HG03460 (cell line): ENCODE measurements around the gene FAM78B.

ENCODE experiments used
- ATAC-seq: cut with Tn5 transposase; IDR thresholded peaks from one replicate; pipeline ENCODE4 v1.9.1; 2021; ENCODE audit not compliant: unreplicated experiment

FAM78B gene

DNA sequence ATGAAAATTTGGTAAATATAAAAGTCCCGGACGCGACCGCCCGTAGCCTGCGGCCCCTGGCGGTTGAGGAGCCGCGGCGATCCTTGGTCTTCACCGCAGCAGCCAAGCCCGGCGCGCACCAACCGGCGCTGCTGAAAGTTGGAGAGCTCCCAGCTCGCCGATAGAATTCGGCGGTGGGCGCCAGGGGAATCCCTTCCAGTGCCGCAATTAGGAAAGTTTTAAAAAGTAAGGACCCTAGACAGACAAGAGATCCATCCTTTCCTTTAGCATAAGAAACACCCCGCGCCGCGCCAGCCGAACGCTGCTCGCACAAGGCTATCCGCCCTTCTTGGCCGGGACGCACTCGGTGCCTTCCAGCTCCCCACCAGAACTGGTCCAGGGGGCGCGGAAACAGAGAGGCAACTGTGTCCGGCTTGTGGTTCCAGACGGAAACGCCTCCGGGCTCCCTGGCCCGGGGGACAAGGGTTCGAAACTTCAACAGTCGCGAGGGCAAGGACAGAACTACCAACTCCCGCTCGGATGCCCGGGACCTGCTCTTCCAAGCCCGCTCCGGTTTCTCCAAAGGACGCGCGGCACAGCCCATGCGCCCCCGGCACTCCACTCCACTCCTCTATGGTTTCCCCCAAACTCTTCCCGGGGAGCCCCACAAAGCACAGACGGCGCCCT, 1.7 kb downstream of the FAM78B start:
- no peak for ATAC-seq

DNA sequence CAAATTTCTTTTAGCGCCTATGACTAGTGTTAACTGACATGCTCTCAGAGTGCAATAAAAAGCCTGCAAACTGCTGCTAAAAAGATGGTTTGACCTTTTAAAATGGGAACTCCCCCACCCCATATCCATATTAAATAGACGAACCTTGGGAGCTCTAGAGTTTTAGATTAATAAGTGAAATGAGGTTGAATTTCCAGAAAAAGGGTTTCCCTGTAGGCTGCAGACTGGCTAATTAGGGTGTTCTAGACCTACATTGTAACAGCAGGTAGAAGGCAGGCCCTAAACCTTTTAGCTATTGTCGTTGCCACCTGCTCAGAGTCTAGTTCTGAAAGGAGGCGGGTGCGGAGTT, 2.2 kb downstream of the FAM78B start:
- no peak for ATAC-seq

DNA sequence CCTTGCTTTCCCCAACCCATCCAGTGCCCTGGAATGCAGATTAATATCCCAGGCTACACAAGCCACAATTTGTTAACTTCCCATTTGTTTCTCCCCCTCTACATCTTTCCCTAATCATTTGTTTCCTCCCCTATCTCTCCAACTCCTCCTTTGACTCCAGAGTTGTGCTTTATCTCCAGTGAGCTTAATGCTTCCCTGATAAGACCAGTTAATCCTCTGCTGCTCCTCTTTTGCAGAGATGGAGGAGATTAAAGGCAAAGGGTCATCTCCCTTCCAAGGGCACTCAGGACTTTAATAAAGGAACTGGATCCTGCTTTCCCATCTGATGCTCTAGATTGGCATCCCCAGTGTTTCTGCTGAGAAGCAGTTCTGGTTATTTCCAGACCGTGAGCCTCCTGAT, 7.1 kb downstream of the FAM78B start:
- no peak for ATAC-seq

DNA sequence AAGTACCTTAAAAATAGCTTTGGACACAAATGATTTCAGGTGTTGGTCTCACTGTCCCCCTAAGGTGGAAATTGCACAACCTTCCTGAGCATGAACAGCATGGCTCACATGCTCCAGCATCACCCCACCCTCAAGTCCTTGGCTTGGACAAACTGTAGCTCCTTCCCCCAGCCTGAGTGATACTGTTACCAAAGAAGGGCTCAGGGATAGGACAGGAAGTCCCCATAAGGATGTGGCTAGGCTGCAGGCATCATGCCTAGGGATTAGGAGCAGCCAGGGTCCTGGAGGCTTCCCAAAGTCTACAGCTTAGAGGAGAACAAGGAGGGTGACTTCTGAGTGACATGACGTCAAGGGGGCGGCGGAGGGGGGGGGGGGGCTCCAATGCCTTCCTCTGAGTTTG, 10.1 kb downstream of the FAM78B start:
- ATAC-seq, result no peak

DNA sequence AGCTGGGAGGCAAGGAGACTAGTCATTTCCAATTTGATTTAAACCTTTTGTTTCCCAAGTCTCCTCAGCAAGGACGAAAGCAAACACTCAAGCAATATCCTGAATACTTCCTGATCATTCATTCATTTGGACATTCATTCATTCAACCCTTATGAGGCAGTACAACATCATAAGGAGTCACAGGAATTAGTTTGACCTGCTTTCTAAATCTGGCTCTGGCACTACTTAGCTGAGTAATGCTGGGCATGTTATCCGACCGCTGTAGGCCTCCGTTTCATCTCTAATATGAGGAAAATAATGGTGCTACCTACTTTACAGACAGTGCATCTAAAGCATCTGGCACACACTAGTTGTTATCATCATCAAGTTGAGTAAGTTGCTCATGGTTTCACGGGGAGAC, 11.7 kb downstream of the FAM78B start:
- no peak for ATAC-seq

DNA sequence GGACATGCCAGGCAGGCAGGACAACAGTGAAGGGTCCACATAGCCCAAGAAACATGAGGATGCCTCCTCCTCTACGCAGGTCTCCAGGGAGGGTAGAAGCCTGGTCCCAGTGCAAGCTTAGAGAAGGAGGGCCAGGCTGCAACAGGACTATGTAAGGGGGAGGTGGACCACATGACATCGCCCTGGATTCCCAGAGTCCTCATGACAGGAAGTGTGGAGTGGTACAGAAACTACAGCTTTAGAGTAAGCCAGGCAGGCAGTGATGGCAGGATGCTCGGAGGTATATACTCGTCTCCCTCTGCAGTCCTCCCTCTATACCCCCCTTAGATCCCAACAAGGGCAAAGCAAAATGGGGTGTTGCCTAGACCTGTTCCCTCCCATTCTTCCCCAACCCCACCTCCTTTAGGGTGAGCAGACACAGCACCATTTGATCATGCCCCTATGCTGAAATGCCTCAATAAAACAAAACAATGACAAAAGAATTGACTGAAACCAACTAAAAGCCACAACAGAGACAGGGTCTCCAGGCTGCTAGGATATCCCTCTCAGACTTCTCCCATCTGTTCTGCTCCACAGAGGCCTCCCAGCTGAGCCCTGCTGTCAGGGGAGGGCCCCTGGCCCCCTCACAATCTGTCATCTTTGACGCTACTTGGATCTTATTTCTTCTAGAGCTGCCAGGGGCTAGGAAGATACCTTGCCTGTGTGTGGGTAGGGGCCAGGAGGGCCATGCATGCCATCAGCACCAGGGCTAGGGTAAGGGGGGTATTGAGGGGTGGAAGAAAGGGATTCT, 13.1 kb downstream of the FAM78B start:
- no peak for ATAC-seq

DNA sequence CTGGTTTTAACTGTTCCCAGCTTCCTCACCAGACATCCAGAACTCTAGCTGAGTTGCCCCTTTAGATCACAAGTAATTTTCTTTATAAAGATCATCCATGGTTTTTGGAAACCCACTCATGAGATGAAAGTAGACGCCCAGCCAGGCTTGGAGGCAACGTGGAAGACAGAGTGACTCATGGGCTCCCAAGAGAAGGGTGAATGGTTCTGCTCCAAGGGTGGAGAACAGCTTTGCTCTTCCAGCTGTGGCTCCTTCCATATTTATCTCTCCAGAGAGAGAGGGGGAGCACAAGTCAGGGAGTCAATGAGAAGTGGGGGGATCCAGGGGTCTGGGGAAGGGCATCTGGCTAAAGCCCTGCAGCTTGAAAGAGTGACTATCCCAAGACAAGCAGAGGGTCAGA, 13.8 kb downstream of the FAM78B start:
- ATAC-seq, result no peak

DNA sequence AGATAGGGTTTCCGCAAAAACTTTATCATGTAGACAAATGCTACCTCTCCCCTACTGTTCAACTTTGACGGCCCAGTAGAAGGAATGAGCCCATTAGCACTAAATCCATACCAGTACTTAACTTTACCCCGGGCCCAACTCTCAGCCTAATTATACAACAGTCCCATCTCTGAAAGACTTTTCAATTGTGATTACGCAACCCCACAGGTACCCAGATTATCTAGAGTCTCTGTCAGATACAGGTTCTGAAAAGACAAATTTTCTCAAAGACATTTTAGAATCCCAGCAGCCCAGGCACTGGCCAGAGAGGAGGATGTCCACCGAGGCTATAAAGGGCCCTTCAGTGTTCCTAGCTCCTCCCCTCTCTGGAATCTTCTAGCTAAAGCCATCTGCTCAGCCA, 15.0 kb downstream of the FAM78B start:
- ATAC-seq, result no peak

DNA sequence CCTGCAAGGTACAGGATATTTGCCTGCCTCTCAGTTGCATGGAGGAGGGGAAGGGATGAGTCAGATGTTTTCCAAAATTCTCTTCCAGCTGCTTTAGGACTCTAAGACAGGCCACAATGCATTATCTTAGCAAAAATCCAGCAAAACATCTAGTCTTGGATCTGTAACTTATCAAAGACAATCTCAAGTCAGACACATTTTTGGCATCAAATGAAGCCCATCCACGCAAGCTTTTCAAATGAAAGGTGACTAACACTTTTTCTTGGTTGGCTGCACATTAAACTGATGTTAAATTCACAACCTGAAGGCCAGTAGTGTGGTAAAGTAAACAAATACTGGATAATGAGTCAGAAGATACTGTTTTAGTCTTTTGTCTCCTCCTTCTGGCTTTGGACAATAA, 21.3 kb downstream of the FAM78B start:
- ATAC-seq, result no peak

DNA sequence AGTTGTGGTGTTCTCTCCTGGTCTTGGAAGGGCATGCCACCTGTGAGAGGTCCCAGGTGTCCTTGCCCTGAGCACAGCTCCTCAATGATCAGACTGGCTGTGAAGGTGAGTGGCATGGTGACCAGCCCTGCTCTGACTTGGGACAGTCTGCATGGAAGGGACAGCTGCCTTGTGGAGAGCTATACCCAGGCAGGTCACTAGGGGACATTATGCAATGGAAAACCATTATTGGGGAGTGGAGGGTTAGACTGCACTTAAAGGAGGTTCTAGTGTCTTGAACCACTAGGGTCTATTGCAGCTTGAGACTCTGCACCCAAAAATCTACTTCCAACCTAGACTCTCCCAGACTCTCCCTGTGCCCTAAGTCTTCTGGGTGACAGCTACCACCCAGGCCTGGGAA, 24.8 kb downstream of the FAM78B start:
- no peak for ATAC-seq

DNA sequence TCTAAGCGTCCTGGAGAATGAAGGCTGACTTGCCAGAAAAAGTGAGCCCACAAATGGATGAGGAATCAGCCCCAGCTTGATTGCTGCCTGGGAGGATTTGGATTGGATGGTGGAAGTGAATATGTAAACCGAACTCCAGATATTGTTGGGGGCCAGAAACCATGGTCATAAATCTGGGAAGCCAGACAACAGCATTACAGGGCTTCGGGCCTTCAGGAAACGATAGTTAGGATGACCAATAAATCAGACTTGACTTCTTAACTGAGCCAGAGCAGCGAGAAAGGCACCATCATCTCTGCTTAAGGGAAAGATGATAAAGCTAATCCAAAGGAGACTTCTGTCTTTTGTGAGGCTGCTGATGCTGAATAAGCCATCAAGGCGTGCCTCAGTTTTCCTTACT, 26.6 kb downstream of the FAM78B start:
- ATAC-seq, result no peak

DNA sequence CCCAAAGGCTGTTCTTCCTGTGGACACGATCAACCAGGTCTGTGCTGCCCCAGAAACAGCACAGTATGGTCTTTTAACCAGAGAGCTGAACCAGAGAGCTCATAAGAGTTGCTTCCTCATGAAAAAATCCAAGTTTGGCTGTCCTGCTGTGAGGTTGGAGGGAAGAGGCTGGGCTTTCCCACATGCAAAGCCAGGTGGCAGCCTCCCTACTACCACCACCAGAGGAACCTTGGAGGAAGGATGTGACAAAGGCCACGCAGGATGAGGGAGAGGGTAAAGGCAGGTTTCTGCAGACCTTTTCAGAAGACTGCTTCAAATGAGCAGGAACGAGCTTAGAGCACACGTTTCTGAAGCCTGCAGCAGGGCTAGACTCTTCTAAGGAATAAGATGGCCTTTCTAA, 27.1 kb downstream of the FAM78B start:
- no peak for ATAC-seq

DNA sequence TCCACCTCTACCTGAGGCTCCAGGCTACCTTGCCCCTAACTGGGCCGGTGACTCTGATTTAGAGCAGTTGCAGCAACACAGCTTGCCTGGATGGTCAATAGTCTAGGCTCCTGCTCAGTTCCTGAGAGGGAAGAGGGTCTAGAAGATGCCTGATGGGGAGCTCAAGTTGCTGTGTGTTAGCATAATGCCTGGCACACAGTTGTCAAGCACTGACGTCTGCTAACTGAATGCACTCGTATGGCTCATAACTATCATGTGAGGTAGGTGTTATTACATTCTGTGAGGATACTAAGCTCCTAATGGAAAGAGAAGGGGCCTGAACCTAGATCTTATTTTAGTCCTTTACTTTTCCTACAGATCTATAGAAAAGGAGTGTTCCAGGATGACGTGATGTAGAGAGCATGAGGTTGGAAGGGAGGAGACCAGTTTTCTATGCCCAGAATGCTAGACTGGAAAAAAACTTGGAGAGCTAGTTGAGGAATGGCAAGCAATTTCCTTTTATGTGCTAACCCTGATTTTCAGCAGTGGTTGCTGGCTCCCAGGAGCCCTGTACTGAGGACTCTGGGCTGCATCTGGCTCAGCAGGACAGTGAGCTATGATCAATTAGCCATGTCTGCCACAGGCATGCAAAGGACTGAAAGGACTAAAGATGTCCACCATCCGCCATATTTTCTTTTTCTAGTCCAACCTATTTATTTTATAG, 30.0 kb downstream of the FAM78B start:
- no peak for ATAC-seq

DNA sequence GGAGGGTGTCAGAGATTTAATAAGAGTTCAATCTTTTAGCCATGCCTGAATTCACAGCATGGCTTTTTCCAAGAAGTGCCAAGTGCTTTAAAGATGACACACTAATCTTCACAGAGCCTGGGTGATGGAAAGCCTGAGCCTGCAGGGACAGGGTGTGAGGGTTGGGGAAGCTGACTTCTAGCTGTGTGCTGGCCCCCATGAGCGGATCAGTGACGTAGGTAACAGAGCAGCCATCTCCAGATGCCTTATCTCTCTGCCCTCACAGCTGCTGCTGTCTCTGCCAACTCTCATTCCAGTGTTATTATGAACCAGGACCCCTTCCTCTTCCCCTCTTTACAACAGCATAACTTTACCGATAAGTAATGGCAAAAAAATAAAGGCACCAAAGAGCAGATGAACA, 30.6 kb downstream of the FAM78B start:
- no peak for ATAC-seq

DNA sequence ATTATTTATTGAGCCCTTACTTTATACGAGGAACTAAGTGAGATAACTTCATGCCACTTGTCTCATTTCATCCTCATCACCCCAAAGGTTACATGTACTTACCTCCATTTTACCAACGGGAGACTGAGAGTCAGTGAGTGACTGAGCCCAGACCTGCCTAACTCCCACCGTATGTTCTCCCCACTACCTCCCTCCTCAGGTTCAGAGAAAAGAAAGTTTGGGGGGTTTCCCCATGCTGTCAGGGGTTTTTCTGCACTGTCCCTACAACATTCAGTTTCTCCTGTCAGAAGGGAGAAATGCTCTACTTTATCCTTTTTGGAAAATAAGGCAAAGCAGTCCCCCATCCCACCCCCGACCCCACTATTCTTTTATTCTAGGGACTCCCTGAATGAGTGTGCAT, 32.9 kb downstream of the FAM78B start:
- ATAC-seq, result no peak

DNA sequence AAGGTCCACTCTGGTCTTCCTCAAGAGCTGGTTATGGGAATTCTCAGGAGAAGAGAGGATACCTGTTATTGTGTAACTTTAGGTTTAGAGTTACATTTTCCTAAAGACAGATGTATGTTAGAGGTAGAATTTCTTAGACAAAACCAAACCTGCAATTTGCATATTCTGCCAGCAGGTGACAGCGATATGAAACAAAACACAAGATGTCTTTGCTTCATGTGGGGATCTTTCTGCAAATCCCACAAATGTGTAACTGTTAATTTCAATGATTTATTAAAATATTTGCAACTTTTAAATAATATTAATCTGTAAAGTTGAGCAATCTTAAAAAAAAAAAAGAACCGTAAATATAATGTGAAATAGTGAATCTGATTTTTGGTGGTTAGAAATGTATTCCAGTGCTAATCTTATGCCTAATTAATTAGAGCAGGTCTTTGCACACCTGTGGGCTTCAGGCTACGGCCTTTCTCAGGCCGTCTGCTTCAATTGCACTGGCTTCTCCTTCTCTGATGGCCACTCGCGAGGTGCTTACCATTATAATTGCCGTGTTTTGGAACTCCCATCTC, 33.4 kb downstream of the FAM78B start:
- ATAC-seq, result no peak

DNA sequence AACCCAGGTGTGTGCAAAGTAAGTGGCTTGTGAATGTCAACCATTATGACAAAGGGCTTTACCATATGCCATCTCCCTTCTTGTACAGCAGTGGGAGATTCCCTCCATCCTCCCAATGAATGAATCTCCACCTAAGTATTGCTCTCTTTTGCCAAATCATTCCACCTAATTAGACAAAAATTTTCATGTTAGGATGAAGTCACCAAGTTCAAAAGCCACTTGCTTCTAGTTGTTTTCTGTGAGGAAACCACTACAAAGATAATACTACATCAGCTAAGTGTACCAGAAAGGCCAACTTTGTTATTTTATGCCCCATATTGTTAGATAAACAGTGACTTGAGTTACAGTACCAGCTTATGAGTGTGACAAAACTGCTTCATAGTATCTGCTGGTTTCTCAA, 34.3 kb downstream of the FAM78B start:
- ATAC-seq, result no peak

DNA sequence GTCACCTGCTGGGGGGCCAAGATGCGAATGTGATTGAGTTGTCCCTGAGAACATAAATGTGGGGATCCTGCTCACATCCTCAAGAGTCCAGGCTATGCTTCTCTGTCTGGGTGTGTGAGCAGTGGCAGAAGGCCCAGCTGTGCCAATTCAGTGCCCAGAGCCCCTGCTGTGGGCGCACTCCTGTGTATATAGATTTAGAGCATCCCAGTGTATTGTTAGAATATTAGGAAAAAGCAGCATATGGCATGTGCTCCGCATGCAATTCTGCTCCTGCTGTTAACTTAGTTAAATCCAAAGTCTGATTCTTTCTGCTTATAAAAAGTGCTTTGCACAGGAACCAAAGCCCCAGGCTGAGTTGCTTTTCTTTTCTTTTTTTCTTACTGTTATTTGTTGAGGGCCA, 37.8 kb downstream of the FAM78B start:
- ATAC-seq, result no peak

DNA sequence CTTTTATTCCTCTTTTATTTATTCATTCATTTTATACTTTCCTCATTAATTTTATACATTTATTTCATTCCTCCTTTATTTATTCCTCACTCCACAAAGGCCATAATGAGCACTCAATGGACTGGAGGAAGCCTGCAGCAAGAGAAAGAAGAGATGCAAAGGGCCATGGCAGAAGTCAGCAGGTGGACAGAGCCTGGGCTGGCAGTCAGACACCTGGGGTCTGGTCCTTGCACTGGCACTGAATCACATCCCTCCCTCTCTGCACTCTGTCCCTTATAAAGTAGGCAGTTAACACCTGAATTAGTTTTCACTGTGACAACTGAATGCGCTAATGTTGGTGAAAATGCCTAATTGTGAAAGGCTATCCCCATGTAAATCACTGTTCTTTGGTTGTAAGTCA, 38.6 kb downstream of the FAM78B start:
- no peak for ATAC-seq

DNA sequence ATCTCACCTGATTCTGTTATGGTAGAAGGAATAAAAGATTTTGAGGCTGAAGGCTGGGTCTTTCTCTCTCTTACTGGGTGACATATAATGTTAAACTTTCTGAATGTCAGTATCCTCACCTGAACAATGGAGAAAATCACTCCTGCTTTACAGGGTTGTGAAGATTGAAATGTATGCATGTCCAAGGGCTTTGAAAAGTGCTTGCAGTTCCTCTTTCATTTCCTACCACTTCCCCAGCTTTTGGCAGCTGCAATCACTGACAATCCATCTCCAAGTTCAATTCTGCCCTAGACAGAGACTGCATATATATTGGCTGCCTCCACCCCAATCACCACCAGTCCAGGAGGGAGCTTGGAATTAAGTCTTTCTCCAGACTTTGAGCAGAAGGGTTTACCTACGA, 39.8 kb downstream of the FAM78B start:
- ATAC-seq, result no peak

DNA sequence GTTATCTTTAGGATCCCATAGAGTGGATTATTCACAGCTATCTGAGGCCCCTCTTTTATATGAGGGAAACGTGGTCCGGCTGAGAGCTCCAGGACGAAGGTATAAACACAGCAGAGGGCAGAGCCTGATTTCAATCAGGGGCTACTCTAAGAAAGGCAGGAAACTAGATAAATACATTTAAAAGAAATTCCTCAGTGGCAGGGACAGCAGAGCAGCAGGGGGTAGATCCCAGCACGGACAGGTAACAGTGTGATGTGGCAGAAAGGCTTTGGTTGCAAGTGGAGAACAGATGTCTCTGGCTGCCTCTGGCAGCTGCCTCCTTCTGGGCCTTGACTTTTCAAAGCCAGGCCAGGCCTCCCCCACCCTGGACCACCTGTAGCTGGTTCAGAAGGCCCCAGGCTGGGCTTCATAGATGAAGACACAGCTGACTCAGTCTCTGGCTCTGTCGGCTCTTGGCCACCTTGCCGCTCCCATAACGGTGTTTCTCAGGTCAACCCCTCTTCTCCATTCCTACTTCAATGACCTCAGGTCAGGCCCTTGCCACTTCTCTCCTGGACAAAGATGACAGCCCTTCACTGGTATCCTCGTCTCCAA, 43.8 kb downstream of the FAM78B start:
- ATAC-seq, result no peak

DNA sequence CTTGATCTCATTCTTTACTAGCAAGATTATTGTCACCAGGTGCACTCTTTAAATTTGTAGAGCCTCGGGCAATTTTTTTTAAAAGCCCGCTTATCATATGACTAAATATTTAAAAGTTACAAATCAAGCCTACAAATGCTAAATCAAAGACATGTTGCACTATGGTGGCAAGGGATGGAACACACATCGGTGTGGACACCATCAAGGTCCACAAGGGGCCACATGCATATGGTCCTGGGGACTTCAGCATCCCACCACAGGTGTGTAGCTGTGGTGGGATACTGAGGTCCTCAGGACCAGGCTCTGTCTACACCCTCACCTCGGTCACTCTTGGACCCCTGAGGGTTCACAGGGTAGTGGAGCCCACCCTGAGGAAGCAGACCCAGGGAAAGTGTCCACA, 45.8 kb downstream of the FAM78B start:
- no peak for ATAC-seq
